HepG2 (cell line): ENCODE results near the gene NR1H2. TPM values are rescaled to one million over a fixed set of nuclear protein-coding genes. Genes with fewer than 3 reads are reported as not detected.
A peak's percentile ranks its signal among the peaks of the same experiment; 100 is the strongest.

ENCODE experiments used
- ATAC-seq: fragments of 200-7000 bp; cut with Tn5 transposase; 3 replicates; pipeline ENCODE4 v1.9.1; 2020; ENCODE audit warnings: mild to moderate bottlenecking, moderate library complexity
- BruUV-seq: library from RNA; stranded (reverse); fragments of 400-500 nt; replicated peaks from 2 replicates; lab custom pipeline; 2021; lab: Mats Ljungman, UMichigan
- CTCF ChIA-PET: fragments of 300-600 bp; formaldehyde crosslinking; extraction: SDS; loops from one replicate; lab custom pipeline; 2021; ENCODE audit warnings: low total read pairs, inconsistent platforms, low intra/inter-chr PET ratio; lab: Yijun Ruan, JAX
- POLR2A ChIA-PET: fragments of 350-600 bp; sonication (Branson Sonifier 250); formaldehyde crosslinking; loops from one replicate; lab custom pipeline; 2020; ENCODE audit warnings: antibody characterized with exemption, inconsistent platforms; lab: Yijun Ruan, JAX
- DNase-seq: peaks from one replicate; pipeline ENCODE4 v3.0.0-alpha.2; 2015; ENCODE audit warnings: low spot score
- FAIRE-seq: peaks from 3 replicates; lab custom pipeline; 2011; peaks lifted over from hg19 to GRCh38; lab: Jason Lieb, UNC
- H2AFZ ChIP-seq: one replicate; pipeline ENCODE4 v1.6.1; 2011; ENCODE audit warnings: low read length, inconsistent platforms
- H3K27ac ChIP-seq: fragments of 300-600 bp; 3 replicates; pipeline ENCODE4 v1.8.0; 2011; ENCODE audit warnings: mixed run types, mild to moderate bottlenecking, mixed read lengths, low read length, inconsistent platforms; ENCODE audit not compliant: insufficient read depth; ENCODE audit errors: extremely low read length
- H3K27me3 ChIP-seq, 2 experiments: fragments of 200-600 bp in 1 of 2; 2 replicates in 1 of 2; 3 replicates in 1 of 2; pipeline versions ENCODE4 v1.6.0 to v1.8.0; 2011; ENCODE audit warnings: low read length in 2 of 2, mild to moderate bottlenecking in 2 of 2, moderate library complexity in 2 of 2, inconsistent platforms in 1 of 2; ENCODE audit not compliant: insufficient read depth in 2 of 2, control insufficient read depth in 1 of 2
- H3K36me3 ChIP-seq, 2 experiments: fragments of 200-600 bp in 1 of 2; replicated peaks in 1 of 2; 2 replicates in 1 of 2; 3 replicates in 1 of 2; pipeline versions ENCODE4 v1.5.1 to v1.8.0; 2011; ENCODE audit warnings: low read length in 2 of 2, inconsistent platforms in 1 of 2; ENCODE audit not compliant: insufficient read depth in 2 of 2, control insufficient read depth in 1 of 2
- H3K4me1 ChIP-seq: 2 replicates; pipeline ENCODE4 v1.5.1; 2012; ENCODE audit warnings: low read length, inconsistent platforms; ENCODE audit not compliant: insufficient read depth
- H3K4me2 ChIP-seq: 2 replicates; pipeline ENCODE4 v1.6.0; 2011; ENCODE audit warnings: low read depth, low read length, inconsistent platforms
- H3K4me3 ChIP-seq, 3 experiments: fragments of 200-600 bp in 1 of 3; sonication (generic), shearing (Covaris generic) in 1 of 3; replicated peaks in 1 of 3; 2 replicates each; pipeline ENCODE4 v1.5.1; 2011 to 2016; ENCODE audit warnings: low read length in 3 of 3, inconsistent platforms in 2 of 3, low read depth in 2 of 3, mild to moderate bottlenecking in 2 of 3, control low read depth in 1 of 3, mixed read lengths in 1 of 3; ENCODE audit not compliant: insufficient read depth in 1 of 3
- H3K79me2 ChIP-seq: one replicate; pipeline ENCODE4 v1.6.1; 2011; ENCODE audit warnings: low read length, inconsistent platforms; ENCODE audit not compliant: insufficient read depth
- H3K9ac ChIP-seq: 2 replicates; pipeline ENCODE4 v1.6.0; 2011; ENCODE audit warnings: mild to moderate bottlenecking, low read depth, low read length, inconsistent platforms; ENCODE audit not compliant: insufficient read depth
- H3K9me3 ChIP-seq: 2 replicates; pipeline ENCODE4 v1.5.1; 2012; ENCODE audit warnings: mild to moderate bottlenecking, low read length
- H4K20me1 ChIP-seq: 2 replicates; pipeline ENCODE4 v1.6.0; 2011; ENCODE audit warnings: inconsistent platforms, mild to moderate bottlenecking, low read length, moderate library complexity; ENCODE audit not compliant: insufficient read depth
- AGO2 ChIP-seq: fragments of 200-400 bp; formaldehyde crosslinking; optimal IDR thresholded peaks from 2 replicates; pipeline ENCODE3; 2017; ENCODE audit warnings: mild to moderate bottlenecking, low read depth, low read length, moderate library complexity
- CBX1 ChIP-seq: IDR thresholded peaks from one replicate; pipeline ENCODE4 v1.6.1; 2016; ENCODE audit warnings: antibody characterized with exemption, low read depth
- E2F5 ChIP-seq: sonication (generic); formaldehyde crosslinking; conservative IDR thresholded peaks from 2 replicates; pipeline ENCODE4 v1.4.0; 2020; ENCODE audit warnings: missing genetic modification reagents
- RBFOX2 ChIP-seq: fragments of 200-400 bp; formaldehyde crosslinking; IDR thresholded peaks from 2 replicates; pipeline ENCODE4 v1.6.1; 2017; ENCODE audit warnings: low read depth, mild to moderate bottlenecking, low read length
- RBM22 ChIP-seq: fragments of 200-400 bp; formaldehyde crosslinking; optimal IDR thresholded peaks from 2 replicates; pipeline ENCODE3; 2017; ENCODE audit warnings: mild to moderate bottlenecking, low read length, moderate library complexity
- THAP9 ChIP-seq: sonication (generic); formaldehyde crosslinking; IDR thresholded peaks from 2 replicates; pipeline ENCODE4; 2020; ENCODE audit warnings: missing genetic modification reagents, mild to moderate bottlenecking, borderline replicate concordance
- ZNF225 ChIP-seq: sonication (generic); formaldehyde crosslinking; IDR thresholded peaks from 2 replicates; pipeline ENCODE4 v1.4.0; 2020; ENCODE audit warnings: mild to moderate bottlenecking, missing genetic modification reagents
- ZNF329 ChIP-seq: sonication (generic); formaldehyde crosslinking; IDR thresholded peaks from 2 replicates; pipeline ENCODE4 v1.9.0; 2021; ENCODE audit warnings: low read depth, mild to moderate bottlenecking, missing genetic modification reagents
- WGBS: methylation state at CpG from one replicate; pipeline ENCODE4 v1.1.6; 2017; ENCODE audit warnings: low lambda C conversion rate; 5-methylcytosine and 5-hydroxymethylcytosine counted together
- in situ Hi-C: cut with HindIII; loops from 2 replicates; pipeline ENCODE4 v1.10.0; 2017; ENCODE audit warnings: low pct_unique_long_range_greater_than_20kb; ENCODE audit not compliant: extremely low pct_ligation_motif_present
- intact Hi-C: fragments of 100-400 bp; cut with micrococcal nuclease; formaldehyde crosslinking; loops from one replicate; pipeline ENCODE4 v1.10.0; 2022; ENCODE audit not compliant: unreplicated experiment
- polyA plus RNA-seq, 8 experiments: library from polyadenylated mRNA; depleted of rRNA in 3 of 8; stranded (reverse) in 7 of 8; unstranded in 1 of 8; fragments of >200 nt; fragmentation: Illumina TruSeq in 4 of 8; extraction: Trizol in 4 of 8; gene quantifications; 2 replicates each; pipeline versions ENCODE4 v1.2.1 to v1.2.3, GENCODE V29; 2011 to 2016; ENCODE audit warnings: low read depth in 4 of 8, missing spikeins in 1 of 8, mixed read lengths in 1 of 8; ENCODE audit not compliant: insufficient read depth in 1 of 8
- total RNA-seq, 5 experiments: library from RNA; depleted of rRNA; stranded (reverse); fragments of >200 nt; fragmentation: Illumina TruSeq; extraction: Trizol; gene quantifications; 2 replicates each; pipeline ENCODE4 v1.2.3, GENCODE V29; 2016; ENCODE audit warnings: low read depth in 1 of 5

Gene NR1H2
- total and polyA plus RNA-seq, 2 of the 13 experiments (the other 11 are each of a cell fraction or from before 2014, with no cell fraction given) = 10.3 to 13.5 TPM

- no peak overlapping the region for H3K4me2 ChIP-seq
- 97% methylated on average over 26 of the region's 58 CpGs for WGBS
- no peak overlapping the region for H3K27ac ChIP-seq
- no peak for ATAC-seq
- no peak for FAIRE-seq
- peaks cover 22% of the 10 kb centered on the region for H3K79me2 ChIP-seq
- H3K9me3 ChIP-seq = no peaks in the 10 kb centered on the region
- no peaks in the 10 kb centered on the region for H4K20me1 ChIP-seq
- in situ Hi-C loops = no loop called here
- H3K4me1 ChIP-seq = peaks cover 22% of the 10 kb centered on the region
- DNase-seq = no peak
- ChIA-PET CTCF (no interaction called here), POLR2A (no interaction called here)
- no peak overlapping the region for H3K4me3 ChIP-seq
- intact Hi-C loops = no loop called here
- H3K27me3 ChIP-seq = no peaks in the 10 kb centered on the region
- H3K36me3 ChIP-seq = peaks cover 19 to 38% of the 10 kb centered on the region in 2 experiments; a peak in 4 of 5 replicates
- no peak for TF ChIP-seq ZNF225 (CRISPR knock-in tag)
- peak; percentile 42 for TF ChIP-seq AGO2
- TF ChIP-seq RBFOX2 = peak; percentile 61; the same call in 1 of the 2 replicates
- H2AFZ ChIP-seq = no peak overlapping the region
- no peak overlapping the region for H3K9ac ChIP-seq
- BruUV-seq = no TSS peak
Measured at GRCh38 chr19:50381881-50382729, 5.8 kb downstream of the NR1H2 start.

DNA sequence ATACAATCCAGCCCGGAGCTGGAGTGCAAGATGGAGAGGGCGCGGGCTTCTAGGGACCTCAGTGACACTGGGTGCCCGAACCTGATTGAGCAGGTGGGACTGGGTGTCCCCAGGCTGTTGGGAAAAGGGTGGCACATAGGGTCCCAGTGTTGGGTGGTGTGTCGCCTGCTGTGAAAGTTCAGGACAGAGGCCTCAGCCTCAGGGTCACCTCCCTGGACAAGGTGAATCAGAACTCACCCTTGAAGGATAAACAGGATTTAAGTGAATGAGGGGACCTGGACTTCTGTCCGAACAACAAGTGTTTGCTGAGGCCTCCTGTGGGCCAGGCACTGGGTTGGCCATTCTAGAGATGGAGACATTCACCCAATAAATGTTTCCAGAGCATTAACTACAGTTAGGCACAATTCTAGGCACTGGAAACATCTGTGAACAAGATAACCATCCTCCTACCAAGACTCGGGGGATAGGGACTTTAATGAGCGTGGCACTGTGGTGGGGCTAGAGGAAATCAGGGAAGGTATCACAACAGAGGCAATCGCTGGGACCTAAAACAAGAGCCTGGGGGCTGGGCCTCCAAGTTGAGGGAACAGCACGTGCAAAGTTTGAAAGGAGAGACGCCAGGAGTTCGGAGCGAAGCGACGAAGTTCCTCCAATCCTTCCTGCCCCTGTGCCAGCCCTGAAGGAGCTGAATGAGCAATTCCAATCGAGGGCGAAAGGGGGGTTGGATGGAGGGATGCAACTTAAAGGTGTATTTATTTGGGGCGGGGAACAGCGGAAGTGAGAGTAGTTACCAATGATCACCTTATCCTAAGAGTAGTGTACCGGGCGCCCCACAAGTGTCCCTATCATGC, 7.0 kb downstream of the NR1H2 start:
- ATAC-seq (no peak), DNase-seq (no peak), FAIRE-seq (no peak)
- intact Hi-C loops (no loop called here), in situ Hi-C loops (no loop called here)
- ChIA-PET CTCF (no interaction called here), POLR2A (interaction anchor here (1.0 to 1.7 kb wide), 8 partner anchors 7 to 422 kb away, joined by 3 to 12 read pairs (median 6); partner anchors contain the start of genes JOSD2, KCNC3 and NR1H2)
- WGBS = 94% methylated on average over 21 of the region's 21 CpGs
- peak overlapping the region; percentile 29 for H3K27ac ChIP-seq
- no TSS peak for BruUV-seq
- H3K79me2 ChIP-seq = peaks cover 29% of the 10 kb centered on the region
- H3K9me3 ChIP-seq = no peaks in the 10 kb centered on the region
- no peaks in the 10 kb centered on the region for H4K20me1 ChIP-seq
- H3K36me3 ChIP-seq = peaks cover 18 to 36% of the 10 kb centered on the region in 2 experiments
- H3K4me2 ChIP-seq = peak overlapping the region; percentile 97
- no peaks in the 10 kb centered on the region for H3K27me3 ChIP-seq
- peaks cover 22% of the 10 kb centered on the region for H3K4me1 ChIP-seq
- peak overlapping the region; percentile 50 for H3K9ac ChIP-seq
- H3K4me3 ChIP-seq = peak overlapping the region in 2 of 3 experiments; percentile 48 to 78; a peak in 4 of 6 replicates
- H2AFZ ChIP-seq = no peak overlapping the region
- TF ChIP-seq RBM22 = peak; percentile 11
- TF ChIP-seq CBX1 = peak; percentile 1
- 0 out of 2 replicates have a peak, but pooled peaks have one; percentile 1 for TF ChIP-seq ZNF329
- no peak for TF ChIP-seq E2F5 (CRISPR knock-in tag)
- TF ChIP-seq THAP9 (CRISPR knock-in tag) = no peak
